NCI-H146 treated with DMSO at 0.1 percent for 48 hours (cell line): ENCODE results near the gene VPS13D.

ENCODE experiments used
- DNase-seq: peaks from one replicate; lab custom pipeline; 2025; ENCODE audit not compliant: unreplicated experiment; lab: John Stamatoyannopoulos, UW

VPS13D gene

GRCh38 chr1:12417389-12417788 lies 187.6 kb downstream of the VPS13D start:
- no peak for DNase-seq

GRCh38 chr1:12420171-12420570 lies 190.3 kb downstream of the VPS13D start:
- no peak for DNase-seq

GRCh38 chr1:12422488-12422887 lies 192.7 kb downstream of the VPS13D start:
- no peak for DNase-seq

- DNase-seq = no peak
These were observed 194.3 kb downstream of the VPS13D start for GRCh38 chr1:12424087-12424529.

GRCh38 chr1:12424793-12425192 lies 195.0 kb downstream of the VPS13D start:
- DNase-seq = no peak

GRCh38 chr1:12426030-12426429 lies 196.2 kb downstream of the VPS13D start:
- DNase-seq = no peak

GRCh38 chr1:12428334-12428733 lies 198.5 kb downstream of the VPS13D start:
- DNase-seq = no peak

GRCh38 chr1:12430525-12430924 lies 200.7 kb downstream of the VPS13D start:
- no peak for DNase-seq

GRCh38 chr1:12432897-12433296 lies 203.1 kb downstream of the VPS13D start:
- DNase-seq = no peak

- DNase-seq = peak; percentile 53
These were observed 203.7 kb downstream of the VPS13D start for GRCh38 chr1:12433323-12434053.

GRCh38 chr1:12434174-12434573 lies 204.3 kb downstream of the VPS13D start:
- DNase-seq = no peak

- DNase-seq = no peak
These were observed 204.9 kb downstream of the VPS13D start for GRCh38 chr1:12434686-12435085.

- no peak for DNase-seq
These were observed 206.0 kb downstream of the VPS13D start for GRCh38 chr1:12435639-12436344.

GRCh38 chr1:12436345-12436658 lies 206.5 kb downstream of the VPS13D start:
- no peak for DNase-seq

- DNase-seq = no peak
These were observed 207.2 kb downstream of the VPS13D start for GRCh38 chr1:12436817-12437599.

GRCh38 chr1:12437629-12438028 lies 207.8 kb downstream of the VPS13D start:
- no peak for DNase-seq

- DNase-seq = no peak
These were observed 208.6 kb downstream of the VPS13D start for GRCh38 chr1:12438349-12438924.

GRCh38 chr1:12439073-12439472 lies 209.2 kb downstream of the VPS13D start:
- no peak for DNase-seq

- no peak for DNase-seq
These were observed 211.7 kb downstream of the VPS13D start for GRCh38 chr1:12441414-12442105.

- no peak for DNase-seq
These were observed 212.4 kb downstream of the VPS13D start for GRCh38 chr1:12442217-12442616.

- no peak for DNase-seq
These were observed 213.3 kb downstream of the VPS13D start for GRCh38 chr1:12443151-12443550.
